Peyer's patch (tissue), 4 donors: Measurements from ENCODE around the gene BICD1.

Experiments used
- CTCF ChIP-seq, 6 experiments: fragments of 450-650 bp in 4 of 6; fragments of 200-600 bp in 2 of 6; sonication (generic) in 1 of 6; IDR thresholded peaks; one replicate each; pipeline ENCODE4 v1.5.1; 2017 to 2019; ENCODE audit warnings: antibody characterized with exemption in 6 of 6, mild to moderate bottlenecking in 3 of 6, moderate library complexity in 1 of 6
- POLR2A ChIP-seq, 2 donors: fragments of 450-650 bp; IDR thresholded peaks; one replicate each; pipeline ENCODE4 v1.5.1; 2017; ENCODE audit warnings: antibody characterized with exemption in 2 of 2, mild to moderate bottlenecking in 2 of 2, moderate library complexity in 2 of 2

GRCh38 chr12:32400866-32401265 lies 294.2 kb downstream of the BICD1 start:
- TF ChIP-seq CTCF (IDR thresholded peaks at IDR 0.05) (no peak), POLR2A (IDR thresholded peaks at IDR 0.05) (peak in 1 of 2 donors; percentile 63)
